Osteocyte (in vitro differentiated cells): ENCODE measurements around the gene CCDC88C. TPM values are rescaled to one million over a fixed set of nuclear protein-coding genes. Genes with fewer than 3 reads are reported as not detected.

Source experiments
- DNase-seq: peaks from one replicate; pipeline ENCODE4 v3.0.0; 2021; ENCODE audit warnings: mixed read lengths; ENCODE audit not compliant: unreplicated experiment; ENCODE audit errors: extremely low spot score
- H3K27ac Mint-ChIP-seq: one replicate; pipeline ENCODE4 v1.8.0; 2021; ENCODE audit warnings: mild to moderate bottlenecking, mixed read lengths; ENCODE audit not compliant: unreplicated experiment
- H3K27me3 Mint-ChIP-seq: one replicate; pipeline ENCODE4 v1.8.0; 2021; ENCODE audit warnings: mixed read lengths; ENCODE audit not compliant: unreplicated experiment
- H3K36me3 Mint-ChIP-seq: one replicate; pipeline ENCODE4 v1.8.0; 2021; ENCODE audit warnings: mixed read lengths; ENCODE audit not compliant: unreplicated experiment
- H3K4me1 Mint-ChIP-seq: one replicate; pipeline ENCODE4 v1.8.0; 2021; ENCODE audit warnings: mixed read lengths; ENCODE audit not compliant: unreplicated experiment
- H3K4me3 Mint-ChIP-seq: one replicate; pipeline ENCODE4 v1.8.0; 2021; ENCODE audit warnings: mild to moderate bottlenecking, moderate library complexity, mixed read lengths; ENCODE audit not compliant: unreplicated experiment
- H3K9me3 Mint-ChIP-seq: one replicate; pipeline ENCODE4 v1.8.0; 2021; ENCODE audit warnings: mixed read lengths; ENCODE audit not compliant: unreplicated experiment
- CTCF ChIP-seq: fragments of 200-600 bp; sonication (generic); IDR thresholded peaks from 2 replicates; pipeline ENCODE4 v1.5.0; 2021; ENCODE audit warnings: antibody characterized with exemption, mild to moderate bottlenecking, moderate library complexity
- total RNA-seq: library from RNA; stranded (reverse); gene quantifications from 2 replicates; pipeline ENCODE4 v1.2.1, GENCODE V29; 2021

The CCDC88C gene
- total RNA-seq, 1 donor from 2014 or later, result 1.4 TPM

GRCh38 chr14:91332986-91333649 is 84.5 kb downstream of the CCDC88C start:
- no peak overlapping the region for H3K27ac Mint-ChIP-seq
- peaks cover 6% of the 10 kb centered on the region for H3K4me1 Mint-ChIP-seq
- H3K9me3 Mint-ChIP-seq, result no peaks in the 10 kb centered on the region
- no peak for TF ChIP-seq CTCF
- peaks cover 2% of the 10 kb centered on the region for H3K27me3 Mint-ChIP-seq
- no peak for DNase-seq
- no peaks in the 10 kb centered on the region for H3K36me3 Mint-ChIP-seq
- no peak overlapping the region for H3K4me3 Mint-ChIP-seq

- peaks cover 2% of the 10 kb centered on the region for H3K27me3 Mint-ChIP-seq
- no peak overlapping the region for H3K4me3 Mint-ChIP-seq
- DNase-seq, result no peak
- TF ChIP-seq CTCF, result no peak
- no peak overlapping the region for H3K27ac Mint-ChIP-seq
- H3K36me3 Mint-ChIP-seq, result no peaks in the 10 kb centered on the region
- H3K4me1 Mint-ChIP-seq, result peaks cover 6% of the 10 kb centered on the region
- no peaks in the 10 kb centered on the region for H3K9me3 Mint-ChIP-seq
These were observed 85.2 kb downstream of the CCDC88C start for GRCh38 chr14:91332171-91332985.

- Mint-ChIP-seq H3K9me3 (no peaks in the 10 kb centered on the region), H3K27ac (no peak overlapping the region)
These were observed 85.9 kb downstream of the CCDC88C start for GRCh38 chr14:91331721-91332120.

GRCh38 chr14:91330856-91331255 is 86.8 kb downstream of the CCDC88C start:
- no peak overlapping the region for H3K4me3 Mint-ChIP-seq
- no peak overlapping the region for H3K27ac Mint-ChIP-seq
- no peak for DNase-seq
- no peak for TF ChIP-seq CTCF
- peaks cover 6% of the 10 kb centered on the region for H3K4me1 Mint-ChIP-seq
- H3K9me3 Mint-ChIP-seq, result no peaks in the 10 kb centered on the region
- peaks cover 2% of the 10 kb centered on the region for H3K27me3 Mint-ChIP-seq
- no peaks in the 10 kb centered on the region for H3K36me3 Mint-ChIP-seq

More at GRCh38 chr14:91331721-91332120, 85.9 kb downstream of the CCDC88C start:
- TF ChIP-seq CTCF, result no peak
- H3K4me1 Mint-ChIP-seq, result peaks cover 6% of the 10 kb centered on the region
- H3K4me3 Mint-ChIP-seq, result no peak overlapping the region
- no peak for DNase-seq
- no peaks in the 10 kb centered on the region for H3K36me3 Mint-ChIP-seq
- peaks cover 2% of the 10 kb centered on the region for H3K27me3 Mint-ChIP-seq

- Mint-ChIP-seq H3K4me1 (peaks cover 6% of the 10 kb centered on the region), H3K27ac (no peak overlapping the region), H3K27me3 (peaks cover 2% of the 10 kb centered on the region), H3K4me3 (no peak overlapping the region), H3K36me3 (no peaks in the 10 kb centered on the region), H3K9me3 (no peaks in the 10 kb centered on the region)
- TF ChIP-seq CTCF, result no peak
- DNase-seq, result no peak
These were observed 87.4 kb downstream of the CCDC88C start for GRCh38 chr14:91330096-91330696.
